ENCODE data around the gene MICAL3. TPM values are rescaled to one million over a fixed set of nuclear protein-coding genes. Genes with fewer than 3 reads are reported as not detected.
A peak's percentile ranks its signal among the peaks of the same experiment; 100 is the strongest.

The MICAL3 gene
- total RNA-seq, 1 donor from 2014 or later = 85.7 TPM

DNA sequence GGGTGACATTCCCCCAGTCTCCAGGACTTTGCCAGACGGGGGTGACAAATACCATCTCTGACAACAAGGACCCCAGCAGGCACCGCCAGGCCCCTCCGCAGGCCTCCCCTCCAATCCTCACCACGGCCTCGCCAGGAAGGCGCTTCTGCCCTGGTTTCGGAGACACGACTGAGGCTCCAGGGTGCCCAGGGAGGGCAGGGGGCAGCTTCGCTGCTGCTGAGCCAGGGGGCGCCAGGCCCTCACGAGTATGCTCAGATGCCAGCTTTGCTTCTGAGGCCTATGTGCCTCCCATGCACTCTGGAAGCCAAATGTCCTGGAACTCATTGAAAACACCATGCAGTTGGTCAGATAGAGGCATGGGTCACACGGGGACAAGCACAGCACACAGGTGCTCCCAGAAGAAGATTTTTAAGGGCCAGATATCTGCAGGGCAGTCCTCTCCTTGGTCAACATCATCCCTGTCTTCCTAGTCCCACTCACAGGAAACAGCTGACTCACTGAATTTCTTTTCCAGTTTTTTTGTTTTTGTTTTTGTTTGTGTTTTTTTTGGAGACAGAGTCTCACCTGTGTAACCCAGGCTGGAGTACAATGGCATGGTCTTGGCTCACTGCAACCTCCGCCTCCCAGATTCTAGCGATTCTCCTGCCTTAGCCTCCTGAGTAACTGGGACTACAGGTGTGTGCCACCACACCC lies 270.0 kb downstream of the MICAL3 start:
- DNase-seq (ENCODE audit: missing footprints) = peak; percentile 61
- intact Hi-C loops (cut with DNase I) = no loop called here
- peak; percentile 32 for ATAC-seq

DNA sequence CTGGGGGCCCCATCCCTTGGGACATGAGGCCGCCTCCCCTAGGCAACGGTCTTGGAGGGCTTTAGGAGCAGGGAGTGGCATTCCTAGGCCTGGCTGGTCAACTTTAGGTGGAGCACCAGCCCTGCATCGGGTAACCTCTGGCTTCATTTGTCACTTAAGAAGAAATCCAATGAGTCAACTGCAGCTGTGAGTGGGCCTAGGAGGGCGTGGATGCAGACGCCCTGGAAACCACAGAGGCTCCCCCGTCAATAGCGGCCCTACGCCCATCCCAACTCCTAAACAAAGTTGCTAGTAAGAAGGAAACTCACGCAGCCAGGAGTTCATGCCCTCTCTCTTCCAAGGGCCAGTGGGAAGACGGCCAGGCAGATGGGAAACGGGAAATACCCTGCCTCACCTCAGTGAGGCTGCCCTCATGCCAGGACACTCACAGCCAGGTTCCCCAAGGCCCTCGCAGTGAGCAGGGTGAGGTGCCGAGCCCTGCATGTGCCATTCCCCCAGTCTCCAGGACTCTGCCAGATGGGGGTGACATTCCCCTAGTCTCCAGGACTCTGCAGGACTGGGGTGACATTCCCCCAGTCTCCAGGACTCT lies 270.9 kb downstream of the MICAL3 start:
- no peak for ATAC-seq
- DNase-seq (ENCODE audit: missing footprints) = peak; percentile 31
- intact Hi-C loops (cut with DNase I) = no loop called here

DNA sequence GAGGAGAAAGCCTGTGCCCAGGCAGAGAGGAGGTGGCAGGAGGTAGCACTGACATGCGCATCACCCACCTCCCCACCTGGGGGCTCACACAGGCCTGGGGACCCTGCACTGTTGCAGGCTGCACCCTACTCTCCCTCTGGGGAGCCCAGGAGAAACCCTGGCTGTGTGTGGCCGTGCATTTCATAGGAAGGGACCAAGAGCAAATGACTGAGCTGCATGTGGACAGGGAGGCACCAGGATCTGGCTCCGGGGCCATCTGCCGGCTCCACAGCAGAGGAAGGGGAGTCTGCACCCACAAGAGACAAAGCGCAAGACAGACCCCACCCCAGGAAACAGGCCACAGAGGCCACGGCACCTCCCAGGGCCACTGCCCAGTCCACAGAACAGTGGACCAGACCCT lies 272.8 kb downstream of the MICAL3 start:
- intact Hi-C loops (cut with DNase I) = no loop called here
- ATAC-seq = no peak
- DNase-seq (ENCODE audit: missing footprints) = peak; percentile 44

DNA sequence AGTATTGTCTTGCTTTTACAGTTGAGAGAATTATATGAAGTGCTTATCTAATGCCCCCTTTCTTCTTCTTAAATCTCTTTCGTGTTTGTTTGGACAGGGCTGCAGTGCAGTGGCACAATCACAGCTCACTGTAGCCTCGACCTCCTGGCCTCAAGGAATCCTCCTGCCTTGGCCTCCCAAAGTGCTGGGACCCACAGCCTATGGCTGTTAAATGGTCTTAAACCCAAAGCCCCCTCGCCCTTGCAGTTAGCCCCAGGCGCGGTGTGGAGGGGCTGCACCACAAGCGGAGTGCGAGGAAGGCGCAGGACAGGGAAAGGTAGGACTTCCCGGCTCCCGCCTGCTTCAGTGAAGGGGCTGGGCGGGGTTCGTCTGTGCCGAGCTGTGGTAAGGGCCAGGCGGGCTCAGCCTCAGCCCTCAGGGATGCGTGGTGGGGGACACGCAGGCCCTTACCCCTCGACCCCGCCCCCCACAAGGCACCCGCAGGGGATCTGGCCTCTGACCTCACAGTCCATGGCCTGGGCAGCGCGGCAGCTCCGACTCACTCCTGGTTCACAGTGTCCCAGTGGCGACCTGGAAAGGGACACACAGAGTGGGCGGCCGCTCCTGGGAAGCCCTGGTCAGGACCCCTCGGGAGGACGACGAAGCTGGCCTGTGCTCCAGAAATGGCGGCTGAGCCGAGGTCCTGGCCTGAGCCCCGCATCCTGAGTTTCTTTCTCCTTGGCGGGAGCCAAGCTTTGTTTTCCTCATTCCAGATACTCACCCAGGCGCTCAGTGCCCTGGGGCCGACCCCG lies 274.6 kb downstream of the MICAL3 start:
- DNase-seq (ENCODE audit: missing footprints) (peak; percentile 50), ATAC-seq (no peak)
- intact Hi-C loops (cut with DNase I) = no loop called here

DNA sequence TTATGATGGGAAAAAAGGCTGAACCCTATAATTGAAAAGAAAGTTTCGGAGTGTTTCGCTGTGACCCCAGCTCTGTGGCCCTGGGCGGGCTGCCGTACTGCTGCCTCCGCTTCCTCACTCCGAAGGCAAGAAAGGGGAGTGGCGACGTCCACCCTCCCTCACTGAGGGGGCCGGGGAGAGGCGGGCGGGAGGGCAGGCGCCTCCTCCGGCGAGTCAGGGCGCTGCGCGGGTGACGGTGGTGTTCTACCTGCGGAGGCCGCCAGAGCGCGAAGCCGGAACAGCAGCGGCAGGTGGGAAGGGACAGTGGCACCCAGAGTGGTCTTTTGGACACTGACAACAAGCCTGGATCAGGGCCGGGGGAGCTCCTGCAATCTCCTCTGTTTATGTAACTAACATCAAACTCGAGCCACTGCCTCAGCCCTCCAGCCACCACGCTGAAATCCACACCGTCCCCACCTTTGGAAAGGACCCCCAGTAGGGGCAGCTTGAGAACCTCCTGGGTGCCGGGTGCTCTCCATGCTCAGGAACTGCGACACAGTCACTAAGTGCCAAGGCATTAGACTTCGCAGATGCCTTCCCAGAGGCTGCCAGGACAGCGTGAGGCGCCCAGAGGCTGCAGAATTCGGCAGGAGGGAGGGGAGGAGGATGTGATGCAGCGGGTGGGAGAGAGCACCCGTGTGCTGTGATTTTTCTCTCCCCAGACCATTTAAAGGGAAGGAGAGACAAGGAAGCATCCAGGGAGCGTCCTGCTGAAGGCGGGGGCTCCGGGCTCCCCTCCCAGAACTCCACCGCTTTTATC lies 275.6 kb downstream of the MICAL3 start:
- DNase-seq (ENCODE audit: missing footprints) = peak; percentile 67
- intact Hi-C loops (cut with DNase I) = no loop called here
- peak; percentile 69 for ATAC-seq

DNA sequence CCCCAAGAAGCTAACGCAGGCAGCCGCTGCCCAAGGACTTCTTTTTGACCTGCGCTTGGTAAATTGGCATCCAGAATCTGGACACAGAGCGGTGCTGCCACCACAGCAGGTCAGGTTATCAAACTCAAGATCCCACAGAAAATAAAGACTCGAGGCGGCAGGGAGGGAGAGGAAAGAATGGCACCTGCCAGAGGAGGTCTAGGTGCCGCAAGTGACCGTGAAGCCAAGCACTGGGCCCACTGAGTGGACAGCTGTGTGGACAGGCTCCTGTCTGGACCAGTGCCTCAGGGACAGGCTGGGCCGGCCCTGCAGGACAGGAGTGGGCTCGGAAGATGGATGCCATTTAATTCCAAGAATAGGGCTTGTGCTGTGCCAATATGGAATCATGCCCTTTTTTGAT lies 277.4 kb downstream of the MICAL3 start:
- DNase-seq (ENCODE audit: missing footprints) = peak; percentile 14
- ATAC-seq = no peak
- intact Hi-C loops (cut with DNase I) = no loop called here

DNA sequence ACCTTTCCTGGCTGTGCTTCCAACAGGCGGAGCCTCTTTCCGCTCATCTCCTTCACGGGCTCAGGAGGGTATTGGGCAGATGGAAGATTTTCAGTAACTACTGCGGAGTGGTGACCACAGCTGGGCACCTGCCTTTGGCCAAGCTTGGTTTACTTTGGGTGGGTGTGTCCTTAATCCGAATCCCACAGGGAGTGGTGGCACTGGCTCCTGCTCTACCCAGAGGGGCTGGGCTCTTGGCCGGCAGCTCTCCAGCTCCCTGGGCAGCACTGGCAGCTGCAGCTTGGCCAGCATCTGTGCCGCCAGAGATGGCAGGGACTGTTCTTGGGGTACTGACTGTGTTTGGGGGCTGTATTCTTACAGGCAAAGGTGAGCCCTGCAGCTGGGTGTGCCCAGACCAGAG lies 279.9 kb downstream of the MICAL3 start:
- no peak for ATAC-seq
- DNase-seq (ENCODE audit: missing footprints) = no peak
- intact Hi-C loops (cut with DNase I) = loop anchor here (5.0 kb wide), 1 partner anchor 43 kb away; no protein-coding TSS in a partner anchor

DNA sequence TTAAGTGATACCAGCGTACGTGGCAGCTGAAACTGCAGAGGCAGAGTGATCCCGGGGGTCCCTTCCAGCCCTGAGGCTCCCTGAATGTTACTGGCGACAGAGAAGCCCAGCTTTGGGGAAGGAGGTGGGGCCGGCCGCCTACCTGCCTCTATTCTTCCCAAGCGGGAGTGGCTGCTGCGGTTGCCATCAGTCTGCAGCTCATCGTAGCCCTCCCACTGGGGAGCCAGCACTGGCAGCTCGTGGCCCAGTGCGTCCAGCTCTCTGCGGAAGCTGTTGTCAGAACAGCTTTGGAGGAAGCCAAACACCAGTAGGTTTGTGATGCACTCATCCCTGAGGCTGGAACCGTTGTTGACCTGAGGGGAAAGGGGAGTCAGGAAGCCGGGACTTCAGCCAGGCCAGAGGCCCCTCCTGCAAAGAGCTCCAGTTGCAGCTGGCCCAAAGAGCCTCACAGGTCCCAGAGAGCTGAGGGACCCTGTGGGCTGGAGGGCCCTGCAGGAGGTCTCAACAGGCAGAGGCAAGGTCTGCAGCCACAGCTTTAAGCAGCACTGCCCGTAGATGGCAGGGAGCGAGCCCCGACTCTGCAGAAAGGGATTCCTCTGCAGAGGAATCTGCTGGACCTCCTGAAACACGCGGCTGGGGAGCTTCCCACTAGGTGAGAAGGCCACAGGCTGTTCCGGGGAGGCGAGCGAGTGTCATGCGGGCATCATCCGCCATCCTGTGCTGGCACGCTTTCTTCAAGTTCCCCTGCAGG lies 280.5 kb downstream of the MICAL3 start:
- DNase-seq (ENCODE audit: missing footprints) = no peak
- intact Hi-C loops (cut with DNase I) = loop anchor here (2.0 to 5.0 kb wide), 2 partner anchors 43 to 333 kb away; partner anchors contain the start of gene PEX26
- ATAC-seq = no peak

DNA sequence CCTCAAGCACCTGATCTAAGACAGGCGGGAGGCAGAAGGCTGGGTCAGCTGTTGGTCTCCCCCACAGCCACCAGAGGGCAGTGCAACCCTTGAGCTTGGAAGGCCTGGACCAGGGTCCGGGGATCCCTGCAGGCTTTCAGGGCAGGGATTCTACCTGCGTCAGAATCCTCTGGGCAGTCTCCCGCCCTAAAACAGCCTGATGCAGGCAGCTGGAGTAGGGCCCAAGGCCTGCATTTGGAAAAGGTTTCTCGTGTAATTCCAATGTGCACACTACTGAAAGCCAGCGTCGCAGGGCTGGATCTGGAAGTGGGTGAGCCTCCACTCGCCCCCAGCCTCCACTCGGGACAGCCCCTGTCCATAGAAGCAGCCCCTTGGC lies 281.8 kb downstream of the MICAL3 start:
- peak; percentile 74 for DNase-seq (ENCODE audit: missing footprints)
- ATAC-seq = peak; percentile 63
- intact Hi-C loops (cut with DNase I) = loop anchor here (2.0 to 5.0 kb wide), 2 partner anchors 45 to 334 kb away; partner anchors contain the start of gene PEX26

DNA sequence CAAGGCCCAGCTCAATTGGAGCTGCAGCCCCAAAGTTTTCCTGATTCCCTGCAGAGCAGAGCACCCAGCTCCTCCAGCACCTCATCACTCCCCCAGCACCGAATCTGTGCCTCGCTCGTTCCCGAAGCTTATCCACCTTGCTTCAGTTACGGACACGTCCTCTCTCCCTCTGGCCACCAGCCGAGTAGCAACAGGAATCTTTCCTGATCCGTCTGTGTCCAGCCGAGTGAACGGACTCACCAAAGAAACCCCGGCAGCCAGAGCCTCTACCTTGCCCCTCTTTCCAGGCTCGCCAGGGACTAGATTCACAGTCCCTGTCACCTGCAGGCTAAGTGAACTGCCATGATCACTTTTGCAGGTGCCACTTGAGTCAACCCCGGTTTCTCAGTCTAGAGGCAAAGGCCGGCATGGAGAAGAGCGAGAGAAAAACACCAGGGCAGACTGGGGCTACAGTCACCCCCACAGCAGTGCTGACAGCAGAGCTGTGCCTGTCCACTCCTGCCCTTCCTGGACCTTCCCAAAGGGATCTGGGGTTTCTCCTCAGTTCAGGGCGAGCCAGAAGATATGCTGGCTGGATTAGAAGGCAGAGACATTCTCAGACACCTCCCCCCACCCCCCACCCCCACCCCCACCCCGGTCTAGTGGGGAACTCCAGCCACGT lies 282.4 kb downstream of the MICAL3 start:
- peak; percentile 4 for ATAC-seq
- DNase-seq (ENCODE audit: missing footprints) = no peak
- intact Hi-C loops (cut with DNase I) = loop anchor here (2.0 to 5.0 kb wide), 2 partner anchors 45 to 335 kb away; partner anchors contain the start of gene PEX26

DNA sequence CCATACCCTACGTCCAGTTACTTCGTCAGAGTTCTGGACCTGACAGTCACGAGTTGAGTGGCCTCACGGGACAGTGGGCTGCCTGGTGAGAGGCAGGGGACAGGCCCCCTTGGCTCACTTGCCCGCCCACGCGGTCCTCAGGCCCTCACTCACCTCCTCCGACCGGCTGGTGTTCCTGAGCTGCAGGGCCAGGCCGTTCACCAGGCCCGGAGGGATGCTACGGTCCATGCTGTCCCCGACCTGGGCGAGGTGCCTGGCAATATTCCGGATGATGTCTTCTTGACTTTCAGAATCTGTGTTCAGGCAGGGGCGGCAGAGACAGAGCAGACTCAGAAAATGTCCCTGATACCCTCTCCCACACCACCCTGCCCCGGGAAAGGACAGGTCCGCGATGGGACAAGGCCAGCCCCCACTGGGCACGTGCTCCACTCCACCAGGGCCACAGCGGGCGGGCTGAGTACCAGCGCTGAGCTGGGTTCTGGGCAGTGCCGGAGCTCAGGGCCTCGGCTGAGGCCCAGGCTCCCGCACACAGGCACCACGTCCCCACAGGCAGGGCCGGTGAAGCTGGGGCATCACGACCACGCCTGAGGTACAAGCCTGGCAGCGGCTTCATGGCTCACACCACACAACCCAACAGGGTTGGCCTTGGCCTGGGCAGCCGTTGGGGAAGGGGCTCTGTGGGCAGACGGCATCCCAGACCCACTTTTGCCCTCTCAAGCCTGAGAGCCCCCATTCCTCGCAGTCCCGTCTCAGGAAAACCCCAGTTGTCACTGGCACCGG lies 285.0 kb downstream of the MICAL3 start:
- intact Hi-C loops (cut with DNase I) = no loop called here
- DNase-seq (ENCODE audit: missing footprints) (peak; percentile 66), ATAC-seq (no peak)

DNA sequence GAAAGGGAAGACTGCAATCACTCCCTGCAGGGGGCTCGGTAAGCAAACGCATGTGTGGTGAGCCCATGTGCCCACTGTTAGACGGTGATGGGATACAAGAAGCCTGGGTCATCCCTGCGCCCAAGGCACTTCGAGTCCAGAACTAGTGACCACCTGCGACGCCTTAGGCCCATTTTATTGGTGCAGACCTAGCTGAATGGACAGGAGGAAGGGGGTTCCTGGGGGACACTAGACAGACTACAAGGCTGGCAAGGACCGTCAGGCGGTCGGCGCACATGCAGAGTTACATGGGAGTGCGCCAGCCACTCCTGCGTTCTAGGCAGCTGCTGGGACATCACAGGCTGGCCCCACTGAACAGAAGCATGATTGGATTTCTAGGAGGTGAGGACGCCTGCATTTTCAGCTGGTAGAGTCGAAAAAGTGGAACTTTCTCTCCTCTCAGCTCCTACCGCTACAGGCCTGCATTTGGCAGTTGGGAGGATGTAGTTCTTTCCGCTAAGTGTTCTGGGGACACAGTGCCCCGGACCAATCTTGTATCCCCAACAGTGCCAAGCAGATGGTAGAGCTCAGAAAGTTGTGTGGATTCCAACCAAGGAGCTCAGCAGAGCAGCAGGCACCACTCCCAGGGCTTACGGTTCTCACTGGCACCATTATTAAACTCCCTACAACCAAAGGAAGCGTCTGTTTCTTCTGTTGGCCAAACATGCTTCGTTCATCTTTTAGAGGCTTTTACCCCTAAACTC lies 285.8 kb downstream of the MICAL3 start:
- DNase-seq (ENCODE audit: missing footprints) (no peak), ATAC-seq (no peak)
- intact Hi-C loops (cut with DNase I) = no loop called here

Small RNAs within 50 kb of the gene (microRNA-seq; reads per million reads assigned to microRNA genes)
- not detected for gene MIR3198-1
- not detected for gene MIR648

Other genes starting within 250 kb of the MICAL3 start
- gene PEX26, start 53.4 kb upstream of the MICAL3 start, total RNA-seq = 19.4 TPM
- 243 TPM for gene TUBA8, start 86.2 kb upstream of the MICAL3 start, total RNA-seq
- 2.7 TPM for gene USP18, start 125.6 kb upstream of the MICAL3 start, total RNA-seq